CD1c-positive myeloid dendritic cell (primary cell): ENCODE measurements around the gene ABHD4.
"Not testable (repeated sequence)": the region's sequence is repeated elsewhere in the genome, so short reads cannot be mapped to it uniquely, and the experiment has no call there.

Experiments used
- DNase-seq: peaks from one replicate; pipeline ENCODE4 v3.0.0-alpha.2; 2016; ENCODE audit errors: extremely low spot score

Gene ABHD4

DNA sequence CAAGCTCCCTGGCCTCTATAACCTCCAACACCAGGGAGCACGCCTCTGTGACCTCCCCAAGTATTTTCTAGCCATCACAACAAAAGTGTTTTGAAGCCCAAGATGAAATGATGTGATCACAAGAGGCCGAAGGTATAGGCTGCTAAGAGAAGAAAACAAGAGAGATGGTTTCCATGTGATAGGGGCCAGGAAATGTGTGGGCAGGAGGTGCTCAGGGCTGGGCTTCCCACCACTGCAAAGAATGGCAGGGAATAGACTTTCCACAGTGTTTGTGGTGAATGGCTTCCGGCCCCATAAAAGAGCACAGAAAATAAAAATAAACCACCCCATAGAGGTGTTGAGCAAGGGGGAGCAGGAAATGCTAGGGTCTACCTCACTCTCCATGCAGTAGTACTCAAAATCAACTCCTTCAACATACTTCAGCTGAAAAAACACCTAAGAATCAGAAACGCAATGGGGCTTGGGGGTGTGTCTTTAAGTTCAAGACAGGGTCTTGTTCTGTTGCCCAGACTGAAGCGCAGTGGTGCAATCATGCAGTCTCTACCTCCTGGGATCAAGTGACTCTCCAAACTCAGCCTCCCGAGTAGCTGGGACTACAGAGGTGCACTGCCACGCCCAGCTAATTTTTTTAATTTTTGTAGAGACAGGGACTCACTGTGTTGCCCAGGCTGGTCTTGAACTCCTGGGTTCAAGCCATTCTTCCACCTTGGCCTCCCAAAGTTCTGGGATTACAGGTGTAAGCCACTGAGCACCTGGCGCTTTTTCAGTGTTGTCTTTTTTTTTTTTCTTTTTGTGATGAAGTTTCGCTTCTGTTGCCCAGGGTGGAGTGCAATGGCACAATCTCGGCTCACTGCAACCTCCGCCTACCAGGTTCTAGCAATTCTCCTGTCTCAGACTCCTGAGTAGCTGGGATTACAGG is 36.2 kb upstream of the ABHD4 start:
- peak; percentile 58 for DNase-seq

DNA sequence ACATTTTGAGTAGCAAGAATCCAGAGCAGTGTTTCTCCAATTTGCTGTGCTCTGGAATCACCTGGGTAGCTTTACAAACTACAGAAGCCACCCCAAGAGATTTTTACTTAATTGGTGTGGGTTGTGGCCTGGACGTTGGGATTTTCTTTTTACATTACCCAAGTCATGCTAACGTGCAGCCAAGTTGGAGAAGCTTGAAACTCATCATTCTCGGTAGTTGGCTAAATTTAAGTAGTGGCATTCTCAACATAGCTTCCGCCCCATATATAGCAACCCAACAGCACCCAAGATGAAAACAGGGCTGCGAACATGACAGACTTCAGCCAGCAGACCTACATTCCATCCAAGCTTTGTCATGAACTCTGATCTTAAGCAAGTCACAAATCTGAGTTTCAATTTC is 34.1 kb upstream of the ABHD4 start:
- DNase-seq = no peak

DNA sequence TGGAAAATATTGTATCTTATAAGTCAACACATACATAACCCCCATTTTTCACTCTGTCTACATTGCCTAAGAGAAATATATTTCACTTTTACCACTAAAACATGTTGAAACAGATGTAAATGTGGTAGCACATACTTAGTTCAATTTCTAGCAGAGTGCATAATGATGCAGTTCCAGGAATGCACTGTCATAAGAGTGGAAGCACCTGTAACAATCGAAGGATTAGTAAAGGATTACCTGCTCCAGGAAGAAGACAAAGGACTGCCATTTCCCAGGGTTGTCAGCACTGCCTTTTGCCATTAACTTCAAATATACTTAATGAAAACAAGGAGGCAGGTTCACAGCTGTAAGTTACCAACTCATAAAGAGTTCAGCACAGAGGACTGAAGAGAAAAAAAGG is 33.6 kb upstream of the ABHD4 start:
- DNase-seq = no peak

DNA sequence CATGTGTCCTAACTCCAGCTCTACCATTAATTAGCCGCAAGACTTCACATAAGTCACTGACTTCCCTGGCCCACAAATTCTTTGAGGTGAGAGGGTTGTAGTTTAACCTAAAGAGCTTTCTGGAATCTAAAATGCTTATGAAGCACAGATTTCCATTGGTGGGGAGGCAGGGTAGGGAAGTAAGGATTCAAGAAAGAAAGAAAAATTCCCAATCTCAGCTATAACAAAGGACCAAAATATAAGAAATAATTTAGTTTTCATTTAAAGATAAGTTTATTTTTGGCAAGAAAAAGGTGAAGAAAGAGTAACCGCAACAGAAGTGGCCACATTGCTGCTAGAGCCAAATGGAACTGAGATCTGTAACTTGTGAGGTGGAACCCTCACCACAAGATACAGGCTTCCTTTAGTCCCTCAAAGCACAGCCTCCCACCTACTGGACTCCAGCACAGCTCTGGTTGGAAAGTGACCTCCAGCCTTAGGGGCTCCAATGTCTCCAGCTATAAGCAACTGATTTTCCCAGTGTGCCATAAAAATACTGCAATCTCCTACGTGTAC is 32.6 kb upstream of the ABHD4 start:
- no peak for DNase-seq

DNA sequence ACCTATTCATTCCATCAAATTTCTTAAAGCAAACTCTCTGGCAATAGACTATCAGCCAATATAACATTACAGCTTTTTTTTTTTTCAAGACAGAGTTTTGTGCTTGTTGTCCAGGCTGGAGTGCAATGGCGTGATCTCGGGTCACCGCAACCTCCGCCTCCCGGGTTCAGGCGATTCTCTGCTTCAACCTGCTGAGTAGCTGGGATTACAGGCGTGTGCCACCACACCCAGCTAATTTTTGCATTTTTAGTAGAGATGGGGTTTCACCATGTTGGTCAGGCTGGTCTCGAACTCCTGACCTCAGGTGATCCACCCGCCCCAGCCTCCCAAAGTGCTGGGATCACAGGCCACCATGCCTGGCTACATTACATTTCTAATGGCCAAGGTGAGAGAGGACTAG is 31.8 kb upstream of the ABHD4 start:
- DNase-seq = not testable (repeated sequence)

DNA sequence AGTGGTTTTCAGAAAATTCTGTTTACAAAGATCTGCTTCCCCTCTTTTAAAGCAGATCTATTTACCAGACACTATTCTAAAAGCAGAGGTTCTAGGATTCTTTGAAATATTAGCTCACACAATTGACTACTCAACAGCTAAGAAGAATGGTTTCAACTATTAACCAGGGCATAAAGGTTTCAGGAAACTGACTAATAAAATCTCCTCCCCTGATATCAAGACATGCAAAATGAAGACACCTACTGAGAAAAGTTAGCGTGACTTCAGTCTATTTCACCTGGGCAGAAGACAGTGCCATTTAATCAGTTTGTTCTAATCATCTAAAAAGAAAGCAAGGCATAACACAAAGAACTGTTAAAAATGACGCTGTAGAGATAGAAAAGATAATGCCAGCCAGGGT is 31.3 kb upstream of the ABHD4 start:
- DNase-seq = no peak

DNA sequence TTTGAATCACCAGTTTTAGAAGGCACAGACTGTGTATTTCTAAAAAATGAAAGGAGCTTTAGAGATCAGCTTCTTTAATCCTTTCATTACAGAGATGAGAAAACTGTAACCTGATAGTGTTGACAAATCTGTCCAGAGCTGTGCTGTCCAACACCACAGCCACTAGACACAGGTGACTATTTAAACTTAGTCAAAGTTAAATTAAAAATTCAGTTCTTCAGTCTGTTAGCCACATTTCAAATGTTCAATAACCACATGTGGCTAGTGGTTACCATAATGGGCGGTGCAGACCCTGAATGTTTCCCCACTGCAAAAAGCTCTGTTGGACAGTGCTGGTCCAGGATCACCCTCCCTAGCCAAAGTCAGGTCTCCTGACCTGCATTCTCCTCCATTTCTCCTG is 30.7 kb upstream of the ABHD4 start:
- no peak for DNase-seq

DNA sequence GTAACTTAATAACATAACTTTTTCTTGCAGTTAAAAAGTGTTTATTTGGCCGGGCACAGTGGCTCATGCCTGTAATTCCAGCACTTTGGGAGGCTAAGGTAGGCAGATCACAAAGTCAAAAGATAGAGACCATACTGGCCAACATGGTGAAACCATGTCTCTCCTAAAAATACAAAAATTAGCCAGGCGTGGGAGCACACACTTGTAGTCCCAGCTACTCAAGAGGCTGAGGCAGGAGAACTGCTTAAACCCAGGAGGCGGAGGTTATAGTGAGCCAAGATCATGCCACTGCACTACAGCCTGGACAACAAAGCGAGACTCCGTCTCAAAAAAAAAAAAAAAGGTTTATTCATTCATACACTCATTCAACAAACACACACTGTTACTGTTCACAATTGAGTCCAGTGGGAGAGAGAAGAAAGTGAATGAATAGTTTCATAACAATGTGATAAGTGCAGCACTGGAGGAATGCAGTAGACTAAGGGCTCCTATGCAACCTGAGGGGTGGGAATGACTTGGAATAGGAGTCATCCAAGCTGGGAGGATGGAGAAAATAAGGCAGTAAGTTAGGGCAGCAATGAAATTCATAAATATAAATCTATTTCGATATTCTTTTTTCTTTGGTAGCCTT is 28.9 kb upstream of the ABHD4 start:
- no peak for DNase-seq

DNA sequence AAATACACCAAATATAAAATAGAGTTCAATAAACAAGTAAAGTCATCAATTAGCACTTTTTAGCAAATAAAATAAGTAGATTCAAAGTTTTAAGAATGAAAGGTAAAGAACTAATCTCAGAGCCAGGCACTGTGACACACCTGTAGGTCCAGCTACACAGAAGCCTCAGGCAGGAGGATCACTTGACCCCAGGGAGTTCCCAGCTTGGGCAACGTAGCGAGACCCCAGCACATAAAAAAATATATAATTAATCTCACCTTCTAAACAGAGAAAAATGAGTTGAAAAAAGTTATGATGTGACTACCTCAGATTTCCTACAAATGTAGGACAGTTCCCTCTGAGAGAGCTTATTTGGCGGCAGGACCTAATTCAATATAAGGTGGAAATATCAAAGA is 28.4 kb upstream of the ABHD4 start:
- DNase-seq = no peak

DNA sequence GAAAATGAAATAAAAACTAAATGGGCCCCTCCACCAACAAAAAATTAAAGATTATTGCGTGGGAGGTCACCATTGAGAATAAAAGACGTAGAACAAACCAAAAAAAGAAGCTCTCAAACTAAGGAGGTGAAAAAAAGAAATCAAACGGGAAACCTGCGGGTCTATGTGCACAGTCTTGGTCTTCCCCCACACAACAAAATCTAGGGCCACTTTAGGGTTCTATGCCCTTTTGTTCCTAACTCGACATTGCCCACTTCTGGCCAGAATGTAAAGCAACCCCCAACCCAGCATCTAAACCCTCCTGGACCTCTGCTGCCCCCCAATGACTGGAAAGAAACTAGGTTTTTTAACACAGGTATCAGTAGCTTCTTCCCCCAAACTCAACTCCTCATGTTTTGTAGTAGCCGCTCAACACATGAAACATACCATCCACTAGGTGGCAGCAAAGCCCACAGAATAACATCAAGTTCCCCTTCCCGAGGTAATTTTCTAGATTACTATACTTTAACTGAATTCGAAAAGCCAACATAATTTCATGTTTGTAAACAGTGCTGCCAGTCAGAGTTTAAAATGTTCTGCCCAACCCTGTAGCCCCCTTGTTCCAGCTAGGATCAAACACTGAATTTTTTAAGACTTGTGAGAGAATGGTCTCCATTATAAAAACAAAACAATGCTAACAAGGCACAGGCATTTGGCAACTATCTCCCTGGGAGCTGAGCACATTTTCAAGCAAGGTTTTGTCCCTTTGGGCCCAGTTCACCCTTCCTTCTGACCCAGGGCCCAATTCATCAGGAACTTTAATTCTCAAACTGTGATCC is 27.8 kb upstream of the ABHD4 start:
- peak; percentile 91 for DNase-seq

DNA sequence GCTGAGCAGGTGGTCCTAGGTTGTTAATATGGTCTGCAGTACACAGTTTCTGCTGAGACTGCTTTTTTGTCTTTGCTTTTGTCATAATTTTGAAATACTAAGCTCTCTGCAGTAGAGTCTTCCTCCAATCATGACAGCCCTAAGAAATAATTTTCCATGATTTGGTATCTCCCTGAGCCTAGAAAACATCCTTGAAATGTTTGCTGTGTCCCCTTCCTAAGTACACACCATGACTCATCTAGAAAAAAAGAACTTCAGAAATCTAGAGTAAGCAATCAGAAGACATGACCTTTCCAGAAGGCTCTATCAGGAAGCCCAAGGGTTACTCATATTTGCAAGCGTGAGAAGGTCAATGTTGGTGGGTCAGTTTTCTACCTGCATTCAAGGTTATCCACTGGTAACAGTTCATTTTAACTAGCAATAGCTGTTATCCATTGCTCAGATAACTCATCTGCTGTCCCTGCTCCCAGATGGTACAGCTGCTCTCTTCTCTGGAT is 25.5 kb upstream of the ABHD4 start:
- no peak for DNase-seq

DNA sequence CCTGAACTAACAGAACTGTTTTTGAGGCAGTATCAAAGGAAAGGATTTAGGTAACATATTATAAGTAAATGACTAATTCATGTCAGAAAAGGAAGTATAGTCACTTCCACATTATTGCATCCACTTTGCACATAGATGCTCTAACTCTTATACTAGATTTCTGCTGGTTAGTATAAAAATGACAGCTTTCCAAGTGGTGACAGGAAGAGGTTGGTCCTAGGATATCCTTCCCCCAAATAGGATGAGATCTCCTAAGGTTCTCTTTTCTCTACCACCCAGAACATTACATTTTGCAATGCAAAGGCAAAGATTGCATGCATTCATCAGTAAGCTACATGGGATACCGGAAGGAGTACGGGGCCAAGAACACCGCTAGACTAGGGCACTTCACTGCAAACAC is 24.3 kb upstream of the ABHD4 start:
- peak; percentile 35 for DNase-seq

DNA sequence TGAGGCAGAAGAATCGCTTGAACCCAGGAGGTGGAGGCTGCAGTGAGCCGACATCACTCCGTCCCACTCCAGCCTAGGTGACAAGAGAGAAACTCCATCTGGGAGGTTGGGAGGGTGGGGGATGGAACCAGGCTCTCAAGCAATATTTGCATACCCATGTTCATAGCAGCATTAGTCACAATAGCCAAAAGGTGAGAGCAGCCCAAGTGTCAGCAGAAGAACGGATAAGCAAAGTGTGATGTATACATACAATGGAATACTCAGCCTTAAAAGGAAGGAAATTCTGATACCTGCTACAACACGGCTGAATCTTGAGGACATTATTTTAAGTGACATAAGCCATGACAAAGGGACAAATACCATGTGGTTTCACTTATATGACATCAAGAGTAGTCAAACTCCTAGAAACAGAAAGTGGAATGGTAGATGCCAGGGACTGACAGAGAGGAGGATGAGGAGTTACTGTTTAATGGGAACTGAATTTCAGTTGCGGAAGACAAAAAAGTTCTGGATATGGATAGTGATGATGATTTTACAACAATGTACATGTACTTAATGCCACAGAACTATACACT is 20.7 kb upstream of the ABHD4 start:
- DNase-seq = no peak

DNA sequence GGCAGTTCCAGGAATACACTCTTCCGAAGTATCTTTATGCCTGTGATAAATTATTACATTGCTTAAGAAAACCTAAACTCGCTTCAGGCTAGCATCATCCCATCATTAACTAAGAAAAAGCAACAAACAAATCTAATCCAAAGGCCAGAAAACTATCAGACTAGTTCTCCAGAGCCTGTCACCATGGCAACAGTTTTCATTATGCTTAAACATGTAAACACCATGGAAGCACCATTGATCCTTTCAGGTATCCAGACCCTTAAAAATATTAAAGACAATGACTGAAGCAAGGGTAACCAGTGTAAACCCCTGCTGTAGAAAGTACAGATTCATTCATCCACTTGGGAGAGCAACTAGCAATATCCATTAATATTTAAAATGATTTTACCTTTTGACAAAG is 18.9 kb upstream of the ABHD4 start:
- no peak for DNase-seq

DNA sequence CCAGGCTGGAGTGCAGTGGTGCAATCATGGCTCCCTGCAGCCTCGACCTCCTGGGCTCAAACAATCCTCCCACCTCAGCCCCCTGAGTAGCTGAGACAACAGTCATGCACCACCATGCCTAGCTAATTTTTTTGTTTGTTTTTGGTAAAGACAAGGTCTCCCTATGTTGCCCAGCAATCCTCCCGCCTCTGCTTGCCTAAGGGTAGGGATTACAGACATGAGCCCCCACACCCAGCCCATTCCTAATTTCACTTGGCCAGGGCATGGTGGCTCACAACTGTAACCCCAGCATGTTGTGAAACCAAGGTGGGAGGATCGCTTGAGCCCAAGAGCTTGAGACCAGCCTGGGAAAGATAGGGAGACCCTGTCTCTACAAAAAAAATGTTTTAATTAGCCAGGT is 18.2 kb upstream of the ABHD4 start:
- no peak for DNase-seq

DNA sequence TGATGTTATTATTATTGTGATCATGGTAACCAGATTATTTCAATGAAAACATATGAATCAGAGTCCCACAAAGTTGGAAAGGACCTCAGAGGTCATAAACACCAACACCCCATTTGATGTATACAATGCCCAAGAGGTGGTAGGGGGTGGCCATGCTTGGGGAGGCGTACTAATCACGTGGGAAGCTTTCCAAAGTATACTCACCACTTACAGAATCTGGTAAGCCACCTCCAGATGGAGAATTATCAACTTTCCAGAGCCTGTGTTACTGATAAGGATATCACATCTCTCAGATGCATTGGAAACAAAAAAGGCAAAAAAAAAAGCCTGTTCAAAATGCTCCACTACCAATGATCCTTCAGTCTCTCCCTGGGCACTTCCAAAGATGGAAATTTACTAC is 17.5 kb upstream of the ABHD4 start:
- no peak for DNase-seq

DNA sequence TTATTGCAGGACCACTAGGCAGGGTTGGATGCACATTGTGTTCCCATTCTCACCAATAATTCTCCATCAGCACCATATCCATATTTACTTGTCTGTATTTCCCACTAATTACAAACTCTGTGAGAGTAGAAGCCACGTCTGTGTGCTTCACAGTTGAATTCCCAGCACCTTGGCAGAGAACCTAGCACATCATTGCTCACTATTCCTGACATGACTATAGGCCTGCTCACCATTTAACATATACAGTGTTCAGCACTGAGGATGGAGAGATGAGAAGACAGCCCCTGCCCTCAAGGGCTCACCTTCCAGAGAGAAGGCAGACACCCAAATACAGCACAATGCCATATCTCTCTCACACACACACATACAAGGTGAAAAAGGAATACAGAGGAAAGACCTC is 14.1 kb upstream of the ABHD4 start:
- no peak for DNase-seq

DNA sequence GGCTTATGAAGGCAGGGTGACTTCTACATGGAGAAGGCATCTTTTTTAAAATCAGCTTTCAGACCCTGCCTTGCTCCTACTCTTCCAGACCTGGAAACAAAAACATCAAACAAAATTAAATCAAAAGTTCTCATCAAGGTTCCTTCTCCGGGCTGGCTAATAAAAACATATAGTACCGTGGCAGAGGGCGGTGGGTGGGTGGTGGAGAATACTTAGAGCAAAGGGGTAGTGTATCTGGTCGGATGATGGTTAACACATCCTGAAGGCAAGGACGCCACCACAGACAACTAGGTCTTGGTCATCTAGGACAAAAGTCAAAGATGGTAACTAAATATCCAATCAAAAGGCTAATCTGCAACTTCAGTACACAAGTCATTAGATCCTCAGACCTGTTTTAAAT is 10.9 kb upstream of the ABHD4 start:
- DNase-seq = no peak

DNA sequence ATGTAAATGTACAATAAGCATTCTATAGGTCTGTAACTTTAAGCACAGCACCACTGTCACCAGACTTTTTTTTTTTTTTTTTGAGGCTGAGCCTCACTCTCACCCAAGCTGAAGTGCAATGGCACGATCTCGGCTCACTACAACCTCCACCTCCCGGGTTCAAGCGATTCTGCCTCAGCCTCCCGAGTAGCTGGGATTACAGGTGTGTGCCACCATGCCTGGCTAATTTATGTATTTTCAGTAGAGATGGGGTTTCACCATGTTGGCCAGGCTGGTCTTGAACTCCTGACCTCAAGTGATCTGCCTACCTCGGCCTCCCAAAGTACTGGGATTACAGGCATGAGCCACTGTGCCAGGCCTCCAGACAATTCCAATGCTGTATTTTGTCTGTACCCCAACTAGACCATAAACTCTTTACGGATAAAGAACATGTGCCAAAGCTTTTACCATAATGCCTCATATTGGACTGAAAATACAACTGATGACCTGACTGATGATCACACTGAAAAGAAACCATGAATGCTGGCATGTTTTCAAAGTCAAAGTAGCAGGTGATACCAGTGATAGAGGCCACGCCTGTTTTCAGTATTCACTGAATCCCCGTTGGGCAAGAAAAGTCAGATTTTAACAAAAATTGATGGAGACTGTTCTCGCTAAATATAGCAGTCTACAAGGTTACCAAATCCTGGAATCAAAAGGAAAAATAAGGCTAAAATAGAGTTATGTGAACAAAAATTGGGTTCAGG is 10.2 kb upstream of the ABHD4 start:
- DNase-seq = not testable (repeated sequence)

DNA sequence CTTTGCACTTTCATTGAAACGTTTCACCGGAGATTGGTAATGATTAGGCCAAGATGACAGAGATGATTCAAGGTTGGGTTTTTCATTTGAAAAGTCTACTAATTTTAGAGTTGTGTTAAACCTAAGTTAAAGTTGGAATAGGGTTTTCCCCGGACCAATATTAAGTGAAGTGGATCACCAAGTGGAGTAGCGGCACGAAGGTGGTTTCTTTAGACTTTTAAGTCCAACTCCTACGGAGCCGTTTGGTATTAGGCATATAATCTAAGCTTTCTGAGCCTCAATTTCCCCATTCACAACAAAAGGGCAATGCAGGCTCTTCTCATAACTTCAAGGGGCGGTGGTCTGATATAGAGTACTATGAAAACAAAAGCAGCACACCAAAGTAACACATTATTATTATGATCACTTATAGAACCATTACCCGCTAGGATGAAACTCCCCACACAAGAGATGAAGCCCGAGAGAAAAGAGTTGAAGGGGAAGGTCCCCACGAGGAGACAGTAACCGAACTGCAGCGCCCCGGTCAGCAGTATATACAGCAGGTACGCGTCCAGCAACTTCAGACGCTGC is 9.5 kb upstream of the ABHD4 start:
- DNase-seq = peak; percentile 14
